ENCODE data around the gene TOP3B. TPM values are rescaled to one million over a fixed set of nuclear protein-coding genes. Genes with fewer than 3 reads are reported as not detected.
A peak's percentile ranks its signal among the peaks of the same experiment; 100 is the strongest.

Gene TOP3B
- total and polyA plus RNA-seq, 9 of the 15 experiments (the other 6 are each of a cell fraction or from before 2014, with no cell fraction given), result 3.0 to 188 (median 112) TPM

GRCh38 chr22:21917181-21917958, 65.2 kb downstream of the TOP3B start (continued):
- TF ChIP-seq RERE (CRISPR knock-in tag; IDR thresholded peaks at IDR 0.05; ENCODE audit: borderline replicate concordance) (0 out of 2 replicates have a peak, but pooled peaks have one; percentile 93), USF1 (CRISPR knock-in tag; IDR thresholded peaks at IDR 0.05) (peak; percentile 39), ZBTB7A (IDR thresholded peaks at IDR 0.05; ENCODE audit: borderline replicate concordance, control insufficient read depth, low read depth, low read length) (peak; percentile 8; the same call in 1 of the 2 replicates), CTCF (IDR thresholded peaks at IDR 0.05 in 2 of 3, conservative IDR thresholded peaks at IDR 0.05 in 1 of 3; ENCODE audit: insufficient read depth in 2 of 3, low read depth in 1 of 3, low read length in 3 of 3) (peak in 2 of 3 experiments; percentile 23 to 47; a peak in 2 of 6 replicates), RBFOX2 (IDR thresholded peaks at IDR 0.05; ENCODE audit: low read depth, low read length) (peak; percentile 25; the same call in 1 of the 2 replicates), ZFX (CRISPR knock-in tag; IDR thresholded peaks at IDR 0.05) (no peak), NFXL1 (CRISPR knock-in tag; IDR thresholded peaks at IDR 0.05) (no peak), ZNF77 (CRISPR knock-in tag; IDR thresholded peaks at IDR 0.05) (no peak), ZNF133 (CRISPR knock-in tag; IDR thresholded peaks at IDR 0.05) (no peak), KDM2B (CRISPR knock-in tag; IDR thresholded peaks at IDR 0.05) (0 out of 2 replicates have a peak, but pooled peaks have one; percentile 14), ATF4 (CRISPR knock-in tag; IDR thresholded peaks at IDR 0.05) (no peak), ZNF134 (CRISPR knock-in tag; conservative IDR thresholded peaks at IDR 0.05) (no peak), ZC3H4 (CRISPR knock-in tag; IDR thresholded peaks at IDR 0.05; ENCODE audit: borderline replicate concordance) (peak; percentile 78), EGR1 (conservative IDR thresholded peaks at IDR 0.05) (peak; percentile 15; the same call in 1 of the 2 replicates), CTBP1 (IDR thresholded peaks at IDR 0.05; ENCODE audit: borderline replicate concordance) (no peak), BHLHE40 (IDR thresholded peaks at IDR 0.05; ENCODE audit: low read length) (peak; percentile 15; the same call in 1 of the 2 replicates)
